KMS-11 (cell line): Measurements from ENCODE around the gene NINL.

Experiments used
- H2AFZ ChIP-seq: fragments of 200-600 bp; sonication (generic); 2 replicates; pipeline ENCODE4 v1.6.1; 2016; ENCODE audit warnings: antibody characterized with exemption, mixed run types, low read depth
- H3K27ac ChIP-seq: fragments of 200-600 bp; sonication (generic); 2 replicates; pipeline ENCODE4 v1.6.1; 2016; ENCODE audit warnings: mild to moderate bottlenecking, mixed run types
- H3K27me3 ChIP-seq: fragments of 200-600 bp; sonication (generic); 2 replicates; pipeline ENCODE4 v1.6.1; 2017; ENCODE audit warnings: mild to moderate bottlenecking, low read depth, mixed run types, moderate library complexity; ENCODE audit not compliant: insufficient read depth
- H3K36me3 ChIP-seq: fragments of 200-600 bp; sonication (generic); 2 replicates; pipeline ENCODE4 v1.6.1; 2017; ENCODE audit warnings: mild to moderate bottlenecking, mixed run types; ENCODE audit not compliant: insufficient read depth
- H3K4me1 ChIP-seq: fragments of 200-600 bp; sonication (generic); 2 replicates; pipeline ENCODE4 v1.6.1; 2016; ENCODE audit warnings: mild to moderate bottlenecking, low read depth, mixed run types; ENCODE audit not compliant: poor library complexity, severe bottlenecking
- H3K4me2 ChIP-seq: fragments of 200-600 bp; sonication (generic); 2 replicates; pipeline ENCODE4 v1.7.0; 2016; ENCODE audit warnings: mild to moderate bottlenecking, mixed run types
- H3K4me3 ChIP-seq: fragments of 200-600 bp; sonication (generic); IDR thresholded peaks from 2 replicates; pipeline ENCODE4 v1.6.1; 2017; ENCODE audit warnings: low read depth, low read length, mixed read lengths; ENCODE audit not compliant: insufficient read depth
- H3K79me2 ChIP-seq: fragments of 200-600 bp; sonication (generic); 2 replicates; pipeline ENCODE4 v1.6.1; 2016; ENCODE audit warnings: low read depth, mixed run types; ENCODE audit not compliant: insufficient read depth
- H3K9ac ChIP-seq: fragments of 200-600 bp; sonication (generic); 2 replicates; pipeline ENCODE4 v1.6.1; 2016; ENCODE audit warnings: mild to moderate bottlenecking, mixed run types
- H4K20me1 ChIP-seq: fragments of 200-600 bp; sonication (generic); 2 replicates; pipeline ENCODE4 v1.6.1; 2016; ENCODE audit warnings: mild to moderate bottlenecking, mixed run types; ENCODE audit not compliant: insufficient read depth
- CTCF ChIP-seq: fragments of 200-600 bp; sonication (generic); conservative IDR thresholded peaks from 2 replicates; pipeline ENCODE4 v1.6.1; 2017; ENCODE audit warnings: low read depth, mild to moderate bottlenecking, antibody characterized with exemption, low read length, moderate library complexity, mixed read lengths

NINL gene

GRCh38 chr20:25418776-25419175 lies 166.6 kb downstream of the NINL start:
- Histone ChIP-seq H3K36me3 (no peaks in the 10 kb centered on the region), H3K4me2 (no peak overlapping the region), H3K27ac (no peak overlapping the region), H2AFZ (no peak overlapping the region), H3K79me2 (no peaks in the 10 kb centered on the region), H3K4me1 (no peaks in the 10 kb centered on the region), H3K27me3 (no peaks in the 10 kb centered on the region), H3K9ac (no peak overlapping the region), H4K20me1 (no peaks in the 10 kb centered on the region), H3K4me3 (no peak overlapping the region)
- no peak for TF ChIP-seq CTCF

GRCh38 chr20:25408890-25409289 lies 176.4 kb downstream of the NINL start:
- TF ChIP-seq CTCF: no peak
- Histone ChIP-seq H3K27ac (no peak overlapping the region), H3K27me3 (no peaks in the 10 kb centered on the region), H3K4me3 (no peak overlapping the region), H2AFZ (no peak overlapping the region), H3K9ac (no peak overlapping the region), H3K79me2 (peaks cover 18% of the 10 kb centered on the region), H3K4me2 (peak overlapping the region; percentile 89), H4K20me1 (no peaks in the 10 kb centered on the region), H3K4me1 (peaks cover 17% of the 10 kb centered on the region), H3K36me3 (0 out of 2 replicates have a peak, but pooled peaks cover 3% of the 10 kb centered on the region)

GRCh38 chr20:25408170-25408547 lies 177.2 kb downstream of the NINL start:
- Histone ChIP-seq H3K9ac (peak overlapping the region; percentile 77), H3K4me2 (peak overlapping the region; percentile 89), H3K79me2 (peaks cover 18% of the 10 kb centered on the region), H3K27me3 (no peaks in the 10 kb centered on the region), H3K27ac (peak overlapping the region; percentile 51), H2AFZ (peak overlapping the region; percentile 69; the same call in 1 of the 2 replicates), H3K4me1 (peaks cover 17% of the 10 kb centered on the region), H3K4me3 (peak overlapping the region; percentile 58), H3K36me3 (0 out of 2 replicates have a peak, but pooled peaks cover 3% of the 10 kb centered on the region), H4K20me1 (no peaks in the 10 kb centered on the region)
- no peak for TF ChIP-seq CTCF

GRCh38 chr20:25407311-25408169 lies 177.8 kb downstream of the NINL start, which contains the start of gene GINS1:
Gene GINS1, plus strand, starts transcription at chr20:25407673. Its CDS starts 148 bp downstream, at chr20:25407821.
- Histone ChIP-seq H3K4me2 (peak within 1 kb of the TSS; percentile 89), H3K79me2 (peaks cover 18% of the 10 kb centered on the region)

More at GRCh38 chr20:25407311-25408169, 177.8 kb downstream of the NINL start, which contains the start of gene GINS1:
- Histone ChIP-seq H3K27ac (peak within 1 kb of the TSS; percentile 51), H3K4me1 (peaks cover 17% of the 10 kb centered on the region), H4K20me1 (no peaks in the 10 kb centered on the region), H3K4me3 (peak within 1 kb of the TSS; percentile 58), H2AFZ (peak within 1 kb of the TSS; percentile 69), H3K27me3 (no peaks in the 10 kb centered on the region), H3K9ac (peak within 1 kb of the TSS; percentile 77), H3K36me3 (0 out of 2 replicates have a peak, but pooled peaks cover 3% of the 10 kb centered on the region)
- no peak for TF ChIP-seq CTCF
